ENCODE measurements around the gene FAM124A.

FAM124A gene

GRCh38 chr13:51201886-51202285 lies 20.3 kb upstream of the FAM124A start:
- POLR2A ChIA-PET (ENCODE audit: low non-redundant PET), result no interaction called here
- DNase-seq (ENCODE audit: low spot score), result no peak
- CTCF ChIA-PET, result no interaction called here
- TF ChIP-seq CTCF (conservative IDR thresholded peaks at IDR 0.05; ENCODE audit: low read depth), result no peak
- no peak overlapping the region for H3K27ac ChIP-seq

- H3K27ac ChIP-seq, result no peak overlapping the region
- ChIA-PET POLR2A (ENCODE audit: low non-redundant PET) (no interaction called here), CTCF (interaction anchor here (0.6 kb wide), 1 partner anchor 1210 kb away, joined by 4 read pairs; no protein-coding TSS in a partner anchor)
- no peak for DNase-seq (ENCODE audit: low spot score)
- no peak for TF ChIP-seq CTCF (conservative IDR thresholded peaks at IDR 0.05; ENCODE audit: low read depth)
Measured at GRCh38 chr13:51202477-51203046, 19.6 kb upstream of the FAM124A start.

- no peak for TF ChIP-seq CTCF (conservative IDR thresholded peaks at IDR 0.05; ENCODE audit: low read depth)
- CTCF ChIA-PET, result interaction anchor here (0.6 kb wide), 3 partner anchors 53 to 65 kb away, joined by 3 to 4 read pairs (median 3); no protein-coding TSS in a partner anchor
- DNase-seq (ENCODE audit: low spot score), result no peak
- POLR2A ChIA-PET (ENCODE audit: low non-redundant PET), result no interaction called here
- no peak overlapping the region for H3K27ac ChIP-seq
Measured at GRCh38 chr13:51206584-51206983, 15.6 kb upstream of the FAM124A start.

GRCh38 chr13:51207881-51208280 lies 14.3 kb upstream of the FAM124A start:
- ChIA-PET POLR2A (ENCODE audit: low non-redundant PET) (no interaction called here), CTCF (no interaction called here)
- TF ChIP-seq CTCF (conservative IDR thresholded peaks at IDR 0.05; ENCODE audit: low read depth), result no peak
- H3K27ac ChIP-seq, result no peak overlapping the region
- no peak for DNase-seq (ENCODE audit: low spot score)

- no peak for TF ChIP-seq CTCF (conservative IDR thresholded peaks at IDR 0.05; ENCODE audit: low read depth)
- ChIA-PET CTCF (interaction anchor here (0.7 kb wide), 1 partner anchor 321 kb away, joined by 3 read pairs; no protein-coding TSS in a partner anchor), POLR2A (ENCODE audit: low non-redundant PET) (no interaction called here)
- no peak for DNase-seq (ENCODE audit: low spot score)
- H3K27ac ChIP-seq, result no peak overlapping the region
Measured at GRCh38 chr13:51208716-51209115, 13.5 kb upstream of the FAM124A start.

GRCh38 chr13:51211910-51212309 lies 10.3 kb upstream of the FAM124A start:
- no peak for DNase-seq (ENCODE audit: low spot score)
- no peak overlapping the region for H3K27ac ChIP-seq
- no peak for TF ChIP-seq CTCF (conservative IDR thresholded peaks at IDR 0.05; ENCODE audit: low read depth)
- POLR2A ChIA-PET (ENCODE audit: low non-redundant PET), result no interaction called here
- CTCF ChIA-PET, result interaction anchor here (0.7 kb wide), 1 partner anchor 244 kb away, joined by 3 read pairs; no protein-coding TSS in a partner anchor

All from RWPE1 (cell line).